Measurements from ENCODE around the gene ANKRD55. TPM values are rescaled to one million over a fixed set of nuclear protein-coding genes. Genes with fewer than 3 reads are reported as not detected.
A peak's percentile ranks its signal among the peaks of the same experiment; 100 is the strongest.
"Not testable (repeated sequence)": the region's sequence is repeated elsewhere in the genome, so short reads cannot be mapped to it uniquely, and the experiment has no call there.

The ANKRD55 gene
- total RNA-seq, 1 donor from 2014 or later = 0.79 TPM

- no peak for DNase-seq
- Mint-ChIP-seq H3K9me3 (peaks cover 16% of the 10 kb centered on the region), H3K27me3 (no peaks in the 10 kb centered on the region), H3K4me1 (no peaks in the 10 kb centered on the region), H3K36me3 (ENCODE audit: low read depth) (peaks cover 4% of the 10 kb centered on the region), H3K27ac (no peak overlapping the region), H3K4me3 (no peak overlapping the region)
- intact Hi-C loops (cut with micrococcal nuclease) = no loop called here
Measured at GRCh38 chr5:56211298-56211865, 21.7 kb downstream of the ANKRD55 start.

DNA sequence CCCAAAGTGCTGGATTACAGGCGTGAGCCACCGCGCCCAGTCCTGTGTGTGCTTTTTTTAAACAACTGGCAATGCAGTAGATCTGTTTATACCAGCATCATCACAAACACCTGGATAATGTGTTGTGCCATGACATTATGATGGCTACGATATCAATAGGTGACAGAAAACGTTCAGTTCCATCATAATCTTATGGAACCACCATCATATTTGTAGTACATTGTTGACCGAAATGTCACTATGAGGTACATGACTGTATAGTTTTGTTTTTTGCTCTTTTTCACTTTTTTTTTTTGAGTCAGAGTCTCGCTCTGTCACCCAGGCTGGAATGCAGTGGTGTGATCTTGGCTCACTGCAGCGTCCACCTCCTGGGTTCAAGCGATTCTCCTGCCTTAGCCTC is 24.4 kb downstream of the ANKRD55 start:
- no peak overlapping the region for H3K27ac Mint-ChIP-seq
- H3K36me3 Mint-ChIP-seq (ENCODE audit: low read depth) = peaks cover under 1% of the 10 kb centered on the region
- H3K4me3 Mint-ChIP-seq = no peak overlapping the region
- H3K9me3 Mint-ChIP-seq = peaks cover 2% of the 10 kb centered on the region
- no peak for DNase-seq
- intact Hi-C loops (cut with micrococcal nuclease) = no loop called here
- peaks cover 2% of the 10 kb centered on the region for H3K4me1 Mint-ChIP-seq
- H3K27me3 Mint-ChIP-seq = no peaks in the 10 kb centered on the region

GRCh38 chr5:56207537-56207936 is 25.6 kb downstream of the ANKRD55 start:
- Mint-ChIP-seq H3K4me3 (no peak overlapping the region), H3K36me3 (ENCODE audit: low read depth) (no peaks in the 10 kb centered on the region), H3K27ac (no peak overlapping the region), H3K4me1 (peaks cover 6% of the 10 kb centered on the region), H3K27me3 (no peaks in the 10 kb centered on the region), H3K9me3 (no peaks in the 10 kb centered on the region)
- intact Hi-C loops (cut with micrococcal nuclease) = no loop called here
- DNase-seq = no peak

- Mint-ChIP-seq H3K4me1 (peaks cover 15% of the 10 kb centered on the region), H3K9me3 (no peaks in the 10 kb centered on the region), H3K27ac (no peak overlapping the region), H3K27me3 (no peaks in the 10 kb centered on the region), H3K36me3 (ENCODE audit: low read depth) (no peaks in the 10 kb centered on the region), H3K4me3 (no peak overlapping the region)
- no peak for DNase-seq
- intact Hi-C loops (cut with micrococcal nuclease) = no loop called here
Measured at GRCh38 chr5:56206126-56206910, 26.8 kb downstream of the ANKRD55 start.

- H3K36me3 Mint-ChIP-seq (ENCODE audit: low read depth) = not testable (repeated sequence)
Measured at GRCh38 chr5:56203936-56204335, 29.2 kb downstream of the ANKRD55 start.

DNA sequence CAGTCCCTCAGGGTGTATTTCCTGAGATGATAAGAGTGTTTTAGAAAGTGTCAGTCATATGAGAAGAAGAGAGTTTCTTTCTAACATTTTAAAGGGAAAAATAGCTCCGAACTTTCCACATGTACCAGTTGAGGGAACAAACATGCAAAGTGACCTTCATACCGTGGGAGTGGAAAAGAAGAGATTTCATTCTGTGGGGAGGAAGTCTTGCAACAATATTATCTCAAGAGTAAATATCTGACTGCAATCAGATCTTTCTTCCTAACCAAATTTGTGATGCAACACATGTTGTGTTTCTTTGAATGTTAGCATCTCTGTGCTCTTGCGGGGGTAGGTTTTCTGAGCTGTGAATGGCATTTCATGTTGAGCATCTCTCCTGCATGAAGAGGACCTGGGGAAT is 30.6 kb downstream of the ANKRD55 start:
- H3K27ac Mint-ChIP-seq = no peak overlapping the region
- DNase-seq = no peak
- H3K4me3 Mint-ChIP-seq = no peak overlapping the region
- peaks cover 23% of the 10 kb centered on the region for H3K4me1 Mint-ChIP-seq
- H3K36me3 Mint-ChIP-seq (ENCODE audit: low read depth) = no peaks in the 10 kb centered on the region
- no peaks in the 10 kb centered on the region for H3K9me3 Mint-ChIP-seq
- intact Hi-C loops (cut with micrococcal nuclease) = loop anchor here (5.0 kb wide), 2 partner anchors 35 to 150 kb away; no protein-coding TSS in a partner anchor
- no peaks in the 10 kb centered on the region for H3K27me3 Mint-ChIP-seq

More at GRCh38 chr5:56203936-56204335, 29.2 kb downstream of the ANKRD55 start:
- not testable (repeated sequence) for H3K27me3 Mint-ChIP-seq, H3K4me3 Mint-ChIP-seq, H3K27ac Mint-ChIP-seq, DNase-seq, H3K9me3 Mint-ChIP-seq
- H3K4me1 Mint-ChIP-seq = peaks cover 23% of the 10 kb centered on the region
- intact Hi-C loops (cut with micrococcal nuclease) = loop anchor here (5.0 kb wide), 2 partner anchors 37 to 152 kb away; no protein-coding TSS in a partner anchor

GRCh38 chr5:56201762-56202261 is 31.3 kb downstream of the ANKRD55 start:
- H3K27ac Mint-ChIP-seq; H3K4me3 Mint-ChIP-seq; H3K27me3 Mint-ChIP-seq; H3K36me3 Mint-ChIP-seq (ENCODE audit: low read depth); DNase-seq; H3K9me3 Mint-ChIP-seq: not testable (repeated sequence)
- intact Hi-C loops (cut with micrococcal nuclease) = loop anchor here (1.0 to 5.0 kb wide), 6 partner anchors 35 to 266 kb away; no protein-coding TSS in a partner anchor
- peaks cover 23% of the 10 kb centered on the region for H3K4me1 Mint-ChIP-seq

DNA sequence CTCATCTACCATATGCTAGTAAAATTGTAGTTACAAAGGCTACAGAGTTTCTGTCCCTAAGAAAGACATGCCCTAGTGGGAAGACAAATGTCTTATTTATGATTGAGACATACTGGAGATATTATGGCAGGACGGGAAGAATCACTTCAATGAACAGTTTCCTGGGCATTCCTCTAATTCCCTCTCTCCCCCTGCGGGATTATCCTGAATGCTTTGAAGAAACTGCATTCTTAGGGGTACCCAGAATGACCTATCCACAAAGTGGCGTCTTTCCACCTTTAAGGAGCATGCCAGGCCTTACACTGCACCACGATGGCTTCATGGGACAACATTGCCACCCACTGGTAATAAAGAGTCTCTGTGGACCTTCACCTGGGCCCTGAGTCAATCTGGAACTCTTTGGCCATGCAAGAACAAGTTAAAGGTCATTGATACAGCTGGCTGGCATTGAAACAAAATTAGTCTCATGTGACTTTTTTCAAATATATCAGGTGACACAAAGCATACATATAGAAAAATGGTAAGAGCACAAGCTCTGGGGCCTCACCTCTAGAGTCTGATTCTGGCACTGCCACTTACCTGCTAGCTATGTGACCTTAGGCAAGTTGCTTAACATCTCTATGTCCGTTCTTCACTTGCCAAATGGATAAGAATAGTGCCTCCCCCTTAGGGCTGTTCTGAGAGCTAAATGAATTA is 32.0 kb downstream of the ANKRD55 start:
- Mint-ChIP-seq H3K27ac (no peak overlapping the region), H3K9me3 (no peaks in the 10 kb centered on the region), H3K4me3 (no peak overlapping the region), H3K4me1 (peaks cover 23% of the 10 kb centered on the region), H3K27me3 (no peaks in the 10 kb centered on the region), H3K36me3 (ENCODE audit: low read depth) (no peaks in the 10 kb centered on the region)
- intact Hi-C loops (cut with micrococcal nuclease) = loop anchor here (1.0 to 5.0 kb wide), 6 partner anchors 34 to 265 kb away; no protein-coding TSS in a partner anchor
- DNase-seq = peak; percentile 89

DNA sequence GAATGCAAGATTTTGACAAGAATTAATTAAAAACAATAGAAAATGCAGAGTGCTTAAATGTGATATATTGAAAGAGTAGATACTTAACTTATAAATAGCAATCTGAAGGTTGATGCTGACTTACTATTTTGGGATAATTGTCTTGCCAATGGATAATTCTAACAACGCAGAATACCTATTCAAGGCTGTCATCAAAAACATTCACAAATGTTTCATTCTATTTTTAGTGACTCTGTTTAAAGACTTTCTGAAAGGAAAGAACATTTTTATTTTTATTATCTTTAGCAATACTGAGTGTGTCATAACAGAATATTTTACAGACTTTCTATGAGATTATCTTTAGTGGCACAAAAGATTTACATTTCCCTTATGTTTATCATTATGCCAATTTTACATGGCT is 38.1 kb downstream of the ANKRD55 start:
- no peak for DNase-seq
- intact Hi-C loops (cut with micrococcal nuclease) = no loop called here
- no peaks in the 10 kb centered on the region for H3K36me3 Mint-ChIP-seq (ENCODE audit: low read depth)
- no peak overlapping the region for H3K27ac Mint-ChIP-seq
- no peak overlapping the region for H3K4me3 Mint-ChIP-seq
- no peaks in the 10 kb centered on the region for H3K27me3 Mint-ChIP-seq
- H3K4me1 Mint-ChIP-seq = no peaks in the 10 kb centered on the region
- H3K9me3 Mint-ChIP-seq = peaks cover 4% of the 10 kb centered on the region

- Mint-ChIP-seq H3K9me3 (peaks cover 11% of the 10 kb centered on the region), H3K36me3 (ENCODE audit: low read depth) (no peaks in the 10 kb centered on the region), H3K27ac (no peak overlapping the region), H3K27me3 (no peaks in the 10 kb centered on the region), H3K4me3 (no peak overlapping the region), H3K4me1 (no peaks in the 10 kb centered on the region)
- no peak for DNase-seq
- intact Hi-C loops (cut with micrococcal nuclease) = no loop called here
Measured at GRCh38 chr5:56192246-56192645, 40.9 kb downstream of the ANKRD55 start.

GRCh38 chr5:56191656-56192055 is 41.5 kb downstream of the ANKRD55 start:
- peaks cover 11% of the 10 kb centered on the region for H3K9me3 Mint-ChIP-seq
- H3K4me1 Mint-ChIP-seq = no peaks in the 10 kb centered on the region
- H3K27ac Mint-ChIP-seq = no peak overlapping the region
- no peaks in the 10 kb centered on the region for H3K36me3 Mint-ChIP-seq (ENCODE audit: low read depth)
- intact Hi-C loops (cut with micrococcal nuclease) = no loop called here
- no peak overlapping the region for H3K4me3 Mint-ChIP-seq
- no peak for DNase-seq
- no peaks in the 10 kb centered on the region for H3K27me3 Mint-ChIP-seq

- no peaks in the 10 kb centered on the region for H3K4me1 Mint-ChIP-seq
- H3K36me3 Mint-ChIP-seq (ENCODE audit: low read depth) = no peaks in the 10 kb centered on the region
- DNase-seq = no peak
- H3K27me3 Mint-ChIP-seq = no peaks in the 10 kb centered on the region
- intact Hi-C loops (cut with micrococcal nuclease) = no loop called here
- no peak overlapping the region for H3K27ac Mint-ChIP-seq
- H3K9me3 Mint-ChIP-seq = peaks cover 11% of the 10 kb centered on the region
- no peak overlapping the region for H3K4me3 Mint-ChIP-seq
Measured at GRCh38 chr5:56190497-56190896, 42.6 kb downstream of the ANKRD55 start.

- Mint-ChIP-seq H3K36me3 (ENCODE audit: low read depth) (no peaks in the 10 kb centered on the region), H3K27me3 (no peaks in the 10 kb centered on the region), H3K27ac (no peak overlapping the region), H3K9me3 (peaks cover 11% of the 10 kb centered on the region), H3K4me1 (peaks cover 6% of the 10 kb centered on the region), H3K4me3 (no peak overlapping the region)
- no peak for DNase-seq
- intact Hi-C loops (cut with micrococcal nuclease) = no loop called here
Measured at GRCh38 chr5:56185768-56186311, 47.3 kb downstream of the ANKRD55 start.

- peaks cover under 1% of the 10 kb centered on the region for H3K9me3 Mint-ChIP-seq
- intact Hi-C loops (cut with micrococcal nuclease) = no loop called here
- peaks cover under 1% of the 10 kb centered on the region for H3K27me3 Mint-ChIP-seq
- H3K27ac Mint-ChIP-seq = no peak overlapping the region
- H3K36me3 Mint-ChIP-seq (ENCODE audit: low read depth) = no peaks in the 10 kb centered on the region
- no peak for DNase-seq
- H3K4me1 Mint-ChIP-seq = peaks cover 6% of the 10 kb centered on the region
- no peak overlapping the region for H3K4me3 Mint-ChIP-seq
Measured at GRCh38 chr5:56183506-56183905, 49.6 kb downstream of the ANKRD55 start.
